Transverse colon (tissue), 4 donors: ENCODE results near the gene PCARE.

Source experiments
- CTCF ChIP-seq, 5 experiments: fragments of 200-600 bp in 3 of 5; fragments of 450-650 bp in 2 of 5; sonication (generic) in 3 of 5; IDR thresholded peaks; 1 replicate in 2 of 5; 2 replicates in 3 of 5; pipeline ENCODE4 v1.5.1; 2016 to 2017; ENCODE audit warnings: antibody characterized with exemption in 5 of 5, inconsistent platforms in 3 of 5, mild to moderate bottlenecking in 2 of 5, moderate library complexity in 1 of 5
- EP300 ChIP-seq: sonication (generic); formaldehyde crosslinking; IDR thresholded peaks from one replicate; pipeline ENCODE4 v1.6.1; 2017; ENCODE audit warnings: antibody characterized with exemption, low read depth
- POLR2A ChIP-seq: fragments of 450-650 bp; IDR thresholded peaks from one replicate; pipeline ENCODE4 v1.6.1; 2016; ENCODE audit warnings: antibody characterized with exemption, mild to moderate bottlenecking, moderate library complexity
- POLR2AphosphoS5 ChIP-seq, 3 donors: sonication (generic); formaldehyde crosslinking; IDR thresholded peaks; one replicate each; pipeline ENCODE4 v1.6.1; 2016; ENCODE audit warnings: antibody characterized with exemption in 3 of 3

- no peak for TF ChIP-seq CTCF (IDR thresholded peaks at IDR 0.05)
- no peak for TF ChIP-seq POLR2A
- TF ChIP-seq EP300: no peak
- no peak for TF ChIP-seq POLR2AphosphoS5 (IDR thresholded peaks at IDR 0.05)
These were observed 20.5 kb downstream of the PCARE start for GRCh38 chr2:29053670-29054400.
